GM18520 (cell line): Measurements from ENCODE around the gene ZSCAN22.
"Not testable (repeated sequence)": the region's sequence is repeated elsewhere in the genome, so short reads cannot be mapped to it uniquely, and the experiment has no call there.

ENCODE experiments used
- ATAC-seq: cut with Tn5 transposase; IDR thresholded peaks from one replicate; pipeline ENCODE4 v1.9.1; 2021; ENCODE audit not compliant: unreplicated experiment

ZSCAN22 gene

GRCh38 chr19:58317476-58318072 lies 9.2 kb upstream of the ZSCAN22 start:
- no peak for ATAC-seq

GRCh38 chr19:58318297-58318696 lies 8.5 kb upstream of the ZSCAN22 start:
- ATAC-seq: no peak

GRCh38 chr19:58319241-58319640 lies 7.6 kb upstream of the ZSCAN22 start:
- ATAC-seq: no peak

- ATAC-seq: no peak
Observed at GRCh38 chr19:58325311-58326022, 1.3 kb upstream of the ZSCAN22 start.

- ATAC-seq: no peak
Observed at GRCh38 chr19:58326501-58326913, 287 bp upstream of the ZSCAN22 start.

- no peak for ATAC-seq
Observed at GRCh38 chr19:58328999-58329398, 2.2 kb downstream of the ZSCAN22 start.

GRCh38 chr19:58330458-58330857 lies 3.7 kb downstream of the ZSCAN22 start:
- ATAC-seq: no peak

GRCh38 chr19:58332697-58333096 lies 5.9 kb downstream of the ZSCAN22 start:
- no peak for ATAC-seq

- no peak for ATAC-seq
Observed at GRCh38 chr19:58334691-58335249, 8.0 kb downstream of the ZSCAN22 start.

- no peak for ATAC-seq
Observed at GRCh38 chr19:58335630-58336029, 8.8 kb downstream of the ZSCAN22 start.

- ATAC-seq: no peak
Observed at GRCh38 chr19:58336216-58336615, 9.4 kb downstream of the ZSCAN22 start.

GRCh38 chr19:58336820-58337219 lies 10.0 kb downstream of the ZSCAN22 start:
- ATAC-seq: no peak

GRCh38 chr19:58338336-58338735 lies 11.5 kb downstream of the ZSCAN22 start:
- ATAC-seq: no peak

GRCh38 chr19:58338825-58339558 lies 12.2 kb downstream of the ZSCAN22 start:
- no peak for ATAC-seq

GRCh38 chr19:58345558-58345957 lies 18.8 kb downstream of the ZSCAN22 start:
- ATAC-seq: no peak

GRCh38 chr19:58346961-58347929 lies 20.5 kb downstream of the ZSCAN22 start:
- ATAC-seq: peak; percentile 71

- ATAC-seq: not testable (repeated sequence)
Observed at GRCh38 chr19:58348080-58348479, 21.3 kb downstream of the ZSCAN22 start.

GRCh38 chr19:58349590-58349989 lies 22.8 kb downstream of the ZSCAN22 start:
- no peak for ATAC-seq

GRCh38 chr19:58350001-58350861 lies 23.4 kb downstream of the ZSCAN22 start:
- no peak for ATAC-seq
